Stimulated activated CD4-positive, alpha-beta T cell treated with anti-CD3 and anti-CD28 coated beads, TNF-alpha, amount 100 ng/mL, for 24 hours (primary cell): ENCODE measurements around the gene TSPAN31.

Source experiments
- DNase-seq, 3 experiments: peaks; one replicate each; pipeline ENCODE4 v3.0.0-alpha.2; 2020; ENCODE audit warnings: low read depth in 3 of 3

The TSPAN31 gene

DNA sequence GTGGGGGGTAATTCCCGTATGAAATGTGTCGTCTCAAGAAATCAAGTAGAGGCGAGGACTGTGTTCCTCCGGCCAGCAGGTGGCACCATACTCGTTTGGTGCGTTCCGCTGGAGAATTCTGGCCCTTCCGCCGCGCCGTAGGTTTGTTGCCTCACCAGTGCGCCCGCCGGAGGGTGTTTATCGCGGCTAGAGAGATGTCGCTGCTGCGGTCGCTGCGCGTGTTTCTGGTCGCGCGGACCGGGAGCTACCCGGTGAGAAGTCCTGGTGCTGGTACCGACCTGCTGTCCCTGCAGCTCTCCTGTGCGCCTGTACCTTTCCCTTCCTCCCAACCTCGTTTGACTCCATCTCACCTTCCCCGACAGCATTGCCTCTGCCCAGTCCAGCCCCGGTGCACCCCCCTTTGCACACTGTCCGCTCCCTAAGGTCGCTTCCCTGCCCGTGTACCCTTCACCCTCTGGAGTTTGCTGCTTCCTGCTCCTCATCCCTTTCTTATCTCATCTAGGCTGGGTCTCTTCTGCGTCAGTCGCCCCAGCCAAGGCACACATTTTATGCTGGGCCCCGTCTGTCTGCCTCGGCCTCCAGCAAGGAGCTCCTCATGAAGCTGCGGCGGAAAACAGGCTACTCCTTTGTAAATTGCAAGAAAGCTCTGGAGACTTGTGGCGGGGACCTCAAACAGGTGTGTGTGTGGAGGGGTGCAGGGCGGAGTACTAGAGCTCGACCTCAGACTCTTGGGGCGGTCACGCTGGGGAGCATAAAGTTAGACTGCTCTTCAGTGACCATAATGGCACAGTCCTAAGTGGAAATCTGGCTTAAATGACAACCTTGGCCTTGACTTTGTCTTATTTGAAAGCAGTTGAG lies 38.0 kb downstream of the TSPAN31 start, which contains the start of gene TSFM:
Gene TSFM, plus strand, starts transcription at position 180 of the 858 bp plus-strand sequence. Its CDS starts 15 bp downstream, at position 195.
- peak; percentile 92 to 97 (median 96) for DNase-seq

DNA sequence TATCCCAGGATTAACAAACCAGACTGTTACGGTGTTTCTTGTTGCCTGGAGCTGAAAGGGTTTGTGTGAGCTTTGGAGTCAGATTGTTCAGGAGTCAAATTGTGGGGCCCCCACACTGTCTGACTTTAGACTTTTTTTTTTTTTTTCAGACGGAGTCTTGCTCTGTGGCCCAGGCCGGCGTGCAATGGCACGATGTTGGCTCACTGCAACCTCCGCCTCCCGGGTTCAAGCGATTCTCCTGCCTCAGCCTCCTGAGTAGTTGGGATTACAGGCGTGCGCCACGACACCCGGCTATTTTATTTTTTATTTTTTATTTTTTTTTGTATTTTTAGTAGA lies 38.6 kb downstream of the TSPAN31 start:
- DNase-seq, result no peak

DNA sequence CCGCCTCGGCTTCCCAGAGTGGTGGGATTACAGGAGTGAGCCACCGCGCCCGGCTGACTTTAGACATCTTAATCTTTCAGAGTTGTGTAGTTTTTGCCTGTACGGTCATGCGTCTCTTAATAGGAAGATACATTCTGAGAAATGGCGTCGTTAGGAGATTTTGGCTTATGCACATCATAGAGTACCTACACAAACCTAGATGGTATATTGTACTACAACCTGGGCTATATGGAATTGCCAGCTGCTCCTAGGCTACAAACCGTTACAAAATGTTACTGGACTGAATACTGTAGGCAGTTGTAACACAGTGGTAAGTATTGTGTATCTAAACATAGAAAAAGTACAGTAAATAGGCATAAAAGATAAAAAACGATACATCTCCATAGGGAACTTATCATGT lies 39.0 kb downstream of the TSPAN31 start:
- no peak for DNase-seq

DNA sequence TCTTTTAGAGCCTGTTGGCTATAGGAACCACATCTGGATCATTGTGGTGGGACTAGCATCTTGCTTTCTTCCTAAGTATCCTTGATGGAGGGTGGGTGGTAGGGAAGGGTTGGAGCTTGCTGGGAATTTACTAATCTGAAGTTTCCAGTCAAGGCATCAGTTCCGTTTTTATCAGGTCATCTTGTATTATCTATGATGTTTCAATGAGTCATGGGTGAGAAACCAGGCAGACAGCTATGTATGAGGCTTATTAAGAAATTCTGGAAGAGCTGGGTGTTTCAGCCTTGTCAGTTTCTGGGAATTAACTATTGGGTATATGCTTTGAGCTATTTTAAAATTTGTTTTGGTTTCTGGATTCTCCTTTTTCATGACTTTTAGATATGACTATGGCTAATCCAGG lies 49.1 kb downstream of the TSPAN31 start:
- DNase-seq, result no peak

DNA sequence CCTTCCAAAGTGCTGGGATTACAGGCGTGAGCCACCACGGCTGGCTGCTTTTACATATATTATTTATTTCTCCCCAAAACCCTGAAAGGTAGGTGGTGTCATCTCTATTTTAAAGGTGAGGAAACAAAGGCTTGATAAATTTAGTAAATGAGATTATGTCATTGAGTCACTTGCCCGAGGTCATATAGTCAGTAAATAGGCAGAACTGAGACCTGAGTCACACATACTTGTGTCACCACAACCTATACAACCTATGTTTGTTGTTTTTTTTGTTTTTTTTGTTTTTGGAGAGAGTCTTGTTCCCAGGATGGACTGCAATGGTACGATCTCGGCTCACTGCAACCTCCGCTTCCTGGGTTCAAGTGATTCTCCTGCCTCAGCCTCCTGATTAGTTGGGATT lies 50.5 kb downstream of the TSPAN31 start:
- no peak for DNase-seq

DNA sequence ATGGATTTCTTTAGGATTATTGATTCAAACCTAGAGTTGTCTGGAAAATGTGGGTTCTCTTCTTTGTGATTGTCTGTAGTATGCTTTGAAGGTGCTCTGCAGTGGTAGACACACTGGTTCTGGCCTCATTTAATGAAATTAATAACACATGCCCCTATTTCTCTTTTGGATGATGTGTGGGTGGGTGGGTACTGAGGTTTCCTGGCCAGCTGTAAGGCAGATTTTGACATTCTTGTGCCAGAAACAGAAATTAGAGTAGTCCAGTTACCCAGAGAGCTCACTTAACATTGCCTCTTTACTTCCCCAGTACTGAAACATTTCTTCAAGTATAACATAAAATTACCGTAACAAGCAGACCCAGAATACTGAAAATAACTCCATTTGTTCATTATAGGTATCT lies 52.2 kb downstream of the TSPAN31 start:
- no peak for DNase-seq

DNA sequence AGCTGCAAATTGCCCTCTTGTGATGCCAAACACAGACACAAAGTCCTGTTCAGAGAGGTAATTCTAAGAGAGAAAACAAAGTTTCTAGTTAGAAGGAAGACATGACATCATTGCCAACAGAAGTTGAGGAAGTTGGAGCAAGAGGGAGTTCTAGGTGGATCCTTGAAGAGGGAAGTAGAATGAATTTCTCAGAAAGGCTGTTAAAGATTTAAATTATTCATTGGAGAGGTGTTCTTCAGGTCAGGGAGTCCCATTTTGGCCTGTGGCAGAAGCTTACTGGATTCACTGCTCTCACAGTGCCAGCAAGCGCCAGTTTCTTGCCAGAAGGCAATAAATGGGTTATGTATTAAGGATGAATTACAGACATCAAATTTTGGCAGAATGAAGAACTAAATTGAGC lies 53.1 kb downstream of the TSPAN31 start:
- DNase-seq, result no peak
